OCI-LY3 (cell line): ENCODE results near the gene NOSIP.

Experiments used
- EZH2phosphoT487 ChIP-seq: fragments of 200-600 bp; shearing (Covaris generic); IDR thresholded peaks from 2 replicates; pipeline ENCODE4 v1.6.1; 2018; ENCODE audit warnings: antibody characterized with exemption, mixed run types, low read depth
- TF ChIP-seq, protein P1 (sequence below): fragments of 200-600, 300-600 bp; sonication (generic); IDR thresholded peaks from 2 replicates; pipeline ENCODE4 v1.5.1; 2014; ENCODE audit warnings: antibody characterized with exemption, low read length, low read depth

DNA sequence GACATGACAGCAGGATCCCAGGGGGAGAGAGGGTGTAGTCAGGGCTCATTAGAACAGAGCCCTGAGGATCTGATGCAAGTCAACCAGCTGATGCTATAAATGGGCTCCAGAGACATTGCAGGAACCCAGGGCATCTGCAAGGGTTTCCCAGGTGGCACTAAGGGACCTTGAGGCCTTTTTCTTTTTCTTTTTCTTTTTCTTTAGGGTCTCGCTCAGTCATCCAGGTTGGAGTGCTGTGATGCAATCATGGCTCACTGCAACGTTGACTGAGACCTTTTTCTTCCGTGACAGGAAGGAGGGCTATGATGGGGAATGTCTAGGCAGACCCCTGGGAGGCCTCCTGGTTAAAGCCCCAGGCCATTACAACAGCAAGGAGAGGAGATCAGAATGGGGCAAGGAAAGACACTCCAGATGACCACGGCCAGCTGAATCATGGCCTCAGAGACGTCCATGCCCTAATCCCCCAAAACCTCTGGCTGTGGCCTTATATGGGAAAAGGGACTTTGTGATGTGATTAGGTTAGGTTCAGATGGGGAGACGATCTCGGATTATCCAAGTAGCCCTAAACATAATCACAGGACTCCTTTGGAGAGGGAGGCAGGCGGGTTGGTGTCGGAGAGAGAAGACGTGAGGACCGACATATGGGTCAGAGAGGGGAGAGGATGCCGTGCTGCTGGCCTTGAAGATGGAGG, 72.4 kb downstream of the NOSIP start:
- TF ChIP-seq, protein P1, sequence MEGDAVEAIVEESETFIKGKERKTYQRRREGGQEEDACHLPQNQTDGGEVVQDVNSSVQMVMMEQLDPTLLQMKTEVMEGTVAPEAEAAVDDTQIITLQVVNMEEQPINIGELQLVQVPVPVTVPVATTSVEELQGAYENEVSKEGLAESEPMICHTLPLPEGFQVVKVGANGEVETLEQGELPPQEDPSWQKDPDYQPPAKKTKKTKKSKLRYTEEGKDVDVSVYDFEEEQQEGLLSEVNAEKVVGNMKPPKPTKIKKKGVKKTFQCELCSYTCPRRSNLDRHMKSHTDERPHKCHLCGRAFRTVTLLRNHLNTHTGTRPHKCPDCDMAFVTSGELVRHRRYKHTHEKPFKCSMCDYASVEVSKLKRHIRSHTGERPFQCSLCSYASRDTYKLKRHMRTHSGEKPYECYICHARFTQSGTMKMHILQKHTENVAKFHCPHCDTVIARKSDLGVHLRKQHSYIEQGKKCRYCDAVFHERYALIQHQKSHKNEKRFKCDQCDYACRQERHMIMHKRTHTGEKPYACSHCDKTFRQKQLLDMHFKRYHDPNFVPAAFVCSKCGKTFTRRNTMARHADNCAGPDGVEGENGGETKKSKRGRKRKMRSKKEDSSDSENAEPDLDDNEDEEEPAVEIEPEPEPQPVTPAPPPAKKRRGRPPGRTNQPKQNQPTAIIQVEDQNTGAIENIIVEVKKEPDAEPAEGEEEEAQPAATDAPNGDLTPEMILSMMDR: no peak
- TF ChIP-seq EZH2phosphoT487: no peak
